GM18519 (cell line): ENCODE data around the gene WNT7B.

Experiments
- ATAC-seq: cut with Tn5 transposase; IDR thresholded peaks from one replicate; pipeline ENCODE4 v1.9.1; 2021; ENCODE audit warnings: mild to moderate bottlenecking, moderate library complexity; ENCODE audit not compliant: unreplicated experiment, low FRiP score

WNT7B gene

DNA sequence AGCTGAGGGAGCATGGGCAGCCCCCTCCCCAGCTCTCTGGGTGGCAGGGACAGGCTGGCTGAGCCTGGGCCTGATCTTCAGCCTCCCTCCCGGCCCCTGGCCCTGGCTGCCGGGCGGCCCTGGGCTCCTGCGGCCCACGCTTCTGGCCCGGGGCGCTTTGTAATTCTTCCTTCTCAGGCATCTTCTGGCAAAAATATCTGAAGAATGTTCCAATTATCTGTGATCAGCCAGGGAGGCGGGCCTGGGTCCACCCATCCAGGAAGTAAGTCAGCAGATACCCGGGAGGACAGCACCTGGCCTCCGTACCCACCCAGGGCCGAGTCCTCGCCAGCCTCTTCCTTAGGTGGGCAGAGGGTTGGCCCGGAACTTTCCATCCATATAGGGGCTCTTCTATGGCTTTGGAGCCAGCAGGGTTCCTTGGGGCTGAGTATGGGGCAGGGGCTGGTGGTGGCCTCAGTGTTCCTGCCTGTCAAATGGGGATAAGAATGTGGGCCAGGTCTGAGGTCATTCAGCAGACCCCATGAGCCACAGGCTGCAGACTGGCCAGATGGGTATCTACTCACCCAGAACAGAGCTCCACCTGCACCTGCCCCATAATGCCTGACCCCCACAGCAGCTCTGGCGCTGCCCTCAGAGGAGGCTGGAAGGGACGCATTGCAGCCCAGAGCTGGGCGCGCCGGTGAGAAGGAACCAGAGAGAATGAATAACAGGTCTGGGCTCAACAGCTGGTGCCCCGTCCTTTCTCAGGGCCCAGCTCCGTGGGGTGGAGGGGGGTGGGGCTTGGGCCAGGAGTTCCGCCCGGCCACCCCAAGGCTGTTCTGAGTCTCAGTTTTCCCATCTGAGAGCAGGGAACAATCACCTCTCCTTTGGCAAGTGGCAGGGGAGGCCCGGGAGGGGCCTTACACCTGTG lies 16.2 kb downstream of the WNT7B start:
- no peak for ATAC-seq

DNA sequence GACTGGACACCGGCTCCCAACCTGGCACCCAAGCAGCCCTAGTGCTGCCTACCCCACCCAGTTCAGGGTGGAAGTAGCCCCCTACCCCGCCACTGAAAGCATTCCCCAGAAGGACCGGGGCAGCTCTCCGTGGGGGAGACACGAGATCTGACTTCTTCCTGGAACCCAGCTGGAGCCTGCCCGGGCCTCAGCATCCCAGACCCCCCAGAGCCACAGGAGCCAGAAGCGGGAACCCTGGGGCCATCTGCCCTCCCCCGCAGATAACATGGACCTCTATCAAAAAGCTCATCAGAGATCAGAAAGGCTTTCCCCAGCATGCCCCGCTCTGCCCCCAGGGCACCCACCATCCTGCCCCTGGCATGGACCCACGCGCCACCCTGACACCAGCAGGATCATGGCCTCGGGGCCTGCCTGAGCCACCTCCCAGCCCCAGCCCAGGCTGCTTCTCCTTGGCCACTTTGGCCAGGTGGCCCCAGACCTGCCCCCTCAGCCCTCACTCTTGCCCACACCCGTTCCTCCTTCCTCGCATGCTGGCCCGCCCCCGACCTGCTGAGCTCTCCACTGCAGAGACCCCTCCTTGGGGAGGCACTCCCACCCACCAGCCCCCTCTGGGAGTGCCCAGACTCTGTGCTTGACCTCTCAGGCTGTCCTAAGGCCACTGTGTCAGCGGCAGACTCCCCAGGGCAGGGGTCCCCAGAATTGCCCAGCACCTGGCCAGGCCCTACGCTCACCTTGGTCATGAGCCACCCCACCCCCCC lies 17.1 kb downstream of the WNT7B start:
- no peak for ATAC-seq

- no peak for ATAC-seq
Measured at GRCh38 chr22:45958971-45959370, 18.0 kb downstream of the WNT7B start.

DNA sequence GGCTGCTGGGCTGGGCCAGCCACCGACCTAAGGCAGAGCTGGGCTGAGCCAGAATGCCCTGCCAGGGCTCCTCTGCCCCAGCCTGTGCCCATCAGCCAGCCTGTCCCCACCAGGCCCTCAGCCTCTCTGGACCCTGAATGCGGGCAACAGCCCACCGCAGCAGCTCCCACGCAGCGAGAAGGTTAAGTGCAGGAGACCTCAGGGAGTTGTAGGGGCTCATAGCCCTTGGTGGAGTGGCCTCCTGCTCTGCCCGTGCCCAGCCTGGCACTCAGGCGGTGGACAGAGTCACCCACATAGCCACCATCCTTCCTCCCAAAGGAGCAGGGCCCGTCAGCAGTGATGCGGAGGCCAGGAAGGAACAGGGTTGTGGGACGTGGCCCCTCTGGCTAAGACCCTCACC lies 19.1 kb downstream of the WNT7B start:
- no peak for ATAC-seq

- ATAC-seq = no peak
Measured at GRCh38 chr22:45953178-45953577, 23.8 kb downstream of the WNT7B start.

GRCh38 chr22:45952553-45952952 lies 24.4 kb downstream of the WNT7B start:
- ATAC-seq = no peak

DNA sequence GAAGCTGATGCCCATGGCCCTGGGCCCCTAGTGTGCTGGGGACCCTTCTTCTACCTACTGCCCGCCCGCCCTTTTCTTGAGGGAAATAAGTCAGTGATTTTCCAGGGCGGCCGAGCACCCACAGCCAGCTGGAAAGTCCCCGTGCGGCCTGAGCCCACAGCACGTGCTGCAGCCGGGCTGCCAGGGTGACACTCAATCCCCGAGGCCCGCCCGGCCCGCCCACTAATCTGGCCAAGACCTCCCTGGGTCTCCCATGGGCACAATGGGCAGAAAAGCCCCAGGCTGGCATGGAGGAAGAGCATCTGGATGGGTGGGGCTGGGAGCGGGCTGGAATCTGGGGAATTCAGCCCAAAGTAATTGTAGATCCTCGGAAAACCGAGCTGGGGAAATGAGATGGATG lies 24.8 kb downstream of the WNT7B start:
- ATAC-seq = no peak

GRCh38 chr22:45949891-45950290 lies 27.1 kb downstream of the WNT7B start:
- ATAC-seq = no peak

- ATAC-seq = no peak
Measured at GRCh38 chr22:45949258-45949870, 27.6 kb downstream of the WNT7B start.

- ATAC-seq = no peak
Measured at GRCh38 chr22:45948081-45948648, 28.8 kb downstream of the WNT7B start.

DNA sequence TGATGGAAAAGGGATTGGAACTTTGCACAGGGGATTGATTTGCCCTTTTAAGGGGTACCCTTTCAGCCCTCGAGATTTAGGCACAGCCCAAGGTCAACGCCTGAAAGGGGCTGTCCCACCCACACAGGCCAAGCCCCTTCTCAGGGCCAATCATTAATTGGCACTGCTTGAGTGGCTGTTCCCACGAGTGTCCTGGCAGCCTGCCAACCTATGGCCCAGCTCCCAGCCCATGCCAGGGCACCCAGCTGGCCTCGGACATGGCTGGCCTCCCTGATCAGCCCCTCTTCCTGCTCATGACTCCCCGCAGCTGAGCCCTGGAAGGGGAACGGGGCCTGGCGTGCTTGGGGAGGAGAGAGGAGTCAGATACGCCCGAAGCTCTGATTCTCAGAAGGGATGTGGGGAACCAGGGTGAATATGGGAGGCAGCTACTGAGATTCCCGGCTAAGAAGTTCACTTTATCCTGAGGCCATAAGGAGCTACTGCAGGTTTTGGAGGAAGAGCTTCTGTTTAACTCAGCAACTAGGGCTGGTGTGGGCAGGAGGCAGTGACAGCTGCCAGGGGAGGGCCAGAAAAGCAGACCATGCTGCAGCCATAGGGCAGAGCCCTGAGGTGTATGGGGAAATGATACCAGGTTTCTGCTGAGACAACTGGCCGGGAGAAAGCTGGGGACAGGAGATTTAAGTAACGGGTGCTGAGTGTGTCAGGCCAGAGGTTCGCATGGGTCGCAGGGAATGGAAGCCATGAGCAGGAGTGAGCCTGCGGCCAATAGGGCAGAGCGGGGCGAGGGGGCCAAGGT lies 30.0 kb downstream of the WNT7B start:
- no peak for ATAC-seq

DNA sequence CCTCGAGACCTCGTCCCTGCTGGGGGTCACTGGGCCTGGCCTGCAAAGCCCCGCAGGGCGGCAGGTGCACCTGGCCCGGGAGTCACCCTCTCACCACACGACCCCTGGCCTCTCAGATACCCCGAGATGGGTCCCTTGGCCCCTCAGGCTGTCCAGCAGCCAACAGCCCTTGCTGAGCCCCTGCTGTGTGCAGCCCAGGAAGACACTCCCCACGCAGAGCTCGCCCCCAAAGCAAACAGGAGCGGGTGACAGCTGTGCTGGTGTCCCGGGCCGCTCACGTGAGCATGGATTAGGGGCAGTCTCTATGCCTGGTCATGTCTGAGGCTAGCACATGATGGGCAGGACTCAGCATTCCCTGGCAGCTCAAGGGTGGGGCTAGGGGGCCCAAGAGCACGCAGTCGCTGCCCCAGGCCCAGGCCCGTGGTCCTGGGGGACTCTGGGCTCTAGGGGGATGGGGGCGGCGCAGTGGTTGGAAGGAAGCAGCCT lies 31.3 kb downstream of the WNT7B start:
- no peak for ATAC-seq

DNA sequence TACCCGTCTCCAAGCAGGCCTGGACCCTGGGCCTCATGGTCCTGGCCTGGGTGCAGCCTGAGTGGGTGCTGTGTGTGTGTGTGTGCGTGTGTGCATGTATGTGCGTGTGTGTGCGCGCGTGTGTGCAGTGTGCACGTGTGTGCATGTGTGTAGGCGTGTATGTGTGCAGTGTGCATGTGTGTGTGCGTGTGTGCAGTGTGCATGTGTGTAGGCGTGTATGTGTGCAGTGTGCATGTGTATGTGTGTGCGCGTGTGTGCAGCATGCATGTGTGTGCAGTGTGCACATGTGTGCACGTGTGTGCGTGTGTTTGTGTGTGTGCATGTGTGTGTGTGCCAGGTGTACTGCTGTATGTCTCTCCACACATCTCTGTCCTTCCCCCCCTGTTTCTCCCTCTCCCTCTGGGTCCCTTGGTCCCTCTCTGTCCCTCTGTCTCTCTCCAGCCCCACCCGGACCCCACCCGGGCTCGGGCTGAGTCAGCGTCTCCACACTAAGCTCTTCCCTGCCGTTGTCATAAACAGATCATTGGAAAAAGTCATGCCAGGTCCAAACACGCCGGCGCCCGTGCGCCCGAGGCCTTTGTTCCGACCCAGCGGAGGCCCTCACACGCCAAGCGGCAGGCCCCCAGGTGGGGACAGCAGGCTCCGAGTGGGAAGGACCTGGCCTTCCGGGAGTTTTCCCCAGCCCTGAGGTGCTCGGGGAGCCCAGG lies 34.0 kb downstream of the WNT7B start:
- ATAC-seq = no peak

GRCh38 chr22:45942344-45942743 lies 34.6 kb downstream of the WNT7B start:
- no peak for ATAC-seq

DNA sequence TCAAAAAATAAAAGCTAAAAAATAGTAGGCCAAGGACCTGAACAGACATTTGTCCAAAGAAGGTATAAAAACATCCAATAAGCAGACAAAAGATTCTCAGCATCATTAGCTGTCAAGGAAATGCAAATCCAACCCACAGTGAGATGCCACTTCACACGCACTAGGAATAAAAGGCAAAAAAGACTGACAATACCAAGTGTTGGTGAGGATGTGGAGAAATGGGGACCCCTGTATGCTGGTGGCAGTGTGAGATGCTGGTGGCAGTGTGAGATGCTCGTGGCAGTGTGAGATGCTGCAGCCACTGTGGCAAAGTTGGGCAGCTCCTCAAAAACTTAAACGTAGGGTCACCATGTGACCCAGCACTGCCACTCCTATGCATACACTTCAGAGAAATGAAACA lies 38.0 kb downstream of the WNT7B start:
- no peak for ATAC-seq

DNA sequence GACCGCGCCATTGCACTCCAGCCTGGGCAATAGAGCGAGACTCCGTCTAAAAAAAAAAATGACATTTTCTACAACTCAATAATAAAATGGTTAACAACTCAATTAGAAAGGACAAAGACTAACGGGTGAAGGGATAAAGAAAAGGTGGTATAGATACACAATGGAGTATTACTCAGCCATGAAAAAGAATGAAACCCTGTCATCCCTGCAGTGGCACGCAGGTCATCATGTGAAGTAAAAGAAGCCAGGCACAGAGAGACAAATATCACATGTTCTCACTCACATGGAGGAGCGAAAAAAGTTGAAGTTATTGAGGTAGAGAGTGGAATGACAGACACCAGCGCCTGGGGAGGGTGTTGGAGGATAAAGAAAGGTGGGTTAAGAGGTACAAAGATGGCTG lies 39.0 kb downstream of the WNT7B start:
- ATAC-seq = no peak

DNA sequence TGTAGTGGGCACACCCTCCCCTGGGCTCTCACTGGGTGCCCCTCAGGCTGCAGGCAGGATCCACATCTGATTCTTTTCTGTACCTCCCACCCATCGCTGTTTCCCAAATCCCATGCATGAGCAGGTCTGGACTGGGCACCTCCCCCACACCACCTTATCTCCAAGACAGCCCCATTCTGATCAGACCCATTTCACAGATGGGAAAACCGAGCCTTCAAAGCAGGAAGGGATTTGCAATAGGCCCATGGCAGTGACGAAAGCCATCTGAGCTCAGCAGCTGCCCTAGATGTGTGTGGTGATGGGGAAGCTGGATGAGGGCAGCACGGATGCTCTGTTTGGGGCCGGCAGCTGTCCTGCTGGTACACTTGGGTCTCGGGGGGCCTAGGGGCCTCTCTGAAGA lies 41.4 kb downstream of the WNT7B start:
- ATAC-seq = no peak

DNA sequence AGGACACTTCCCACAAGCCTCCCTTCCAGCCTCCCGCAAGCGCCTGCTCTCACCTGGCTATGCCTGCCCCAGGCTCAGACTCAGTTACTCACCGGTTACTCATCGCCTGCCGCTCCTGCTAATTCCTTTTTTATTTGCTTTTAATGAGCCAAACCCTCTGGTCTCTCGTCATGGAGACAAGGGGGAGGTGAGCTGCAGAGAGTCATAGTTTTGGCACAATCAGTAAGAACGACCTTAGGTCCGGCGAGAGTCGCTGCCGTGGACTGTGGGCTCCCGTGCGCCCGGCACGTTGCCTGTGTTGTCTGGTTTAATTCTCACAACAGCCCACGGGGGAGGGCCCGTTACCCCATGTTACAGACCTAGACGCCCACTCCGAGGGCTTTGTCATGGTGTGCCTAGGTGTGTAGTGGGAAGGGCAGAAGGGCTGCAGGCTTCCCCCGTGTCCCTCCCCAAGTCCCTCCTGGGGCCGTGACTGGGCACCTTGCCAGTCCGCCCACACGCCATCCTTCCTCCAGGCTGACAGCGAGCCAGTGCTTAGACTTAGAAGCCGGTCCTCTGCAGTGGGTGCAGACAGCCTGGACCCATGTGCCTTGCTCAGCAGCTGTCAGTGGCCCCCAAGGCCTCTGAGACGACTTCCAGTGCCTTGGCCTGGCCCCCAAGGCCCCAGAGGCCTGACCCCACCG lies 42.2 kb downstream of the WNT7B start:
- ATAC-seq = no peak

DNA sequence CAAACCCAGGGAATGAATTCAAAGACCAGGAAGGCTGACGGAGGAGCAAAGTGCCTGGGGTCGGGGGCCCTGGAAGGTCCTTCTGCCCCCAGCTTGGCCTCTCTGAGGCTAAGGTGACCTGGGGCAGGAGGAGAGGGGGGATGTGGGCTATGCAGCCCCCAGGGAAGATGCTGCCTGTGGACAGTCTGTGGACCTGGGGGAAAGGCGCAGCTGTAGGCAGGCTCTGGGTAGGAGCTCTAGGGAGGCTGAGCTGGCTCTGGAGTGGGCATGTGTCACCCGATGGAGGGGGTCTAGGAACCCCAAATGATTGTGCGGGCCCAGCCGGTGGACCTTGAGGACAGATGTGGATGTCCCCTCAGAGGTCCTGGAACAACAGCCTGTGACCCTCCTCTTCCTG lies 42.8 kb downstream of the WNT7B start:
- ATAC-seq = no peak
